GM18508 (cell line): ENCODE measurements around the gene CFAP97D1.

Experiments used
- ATAC-seq: cut with Tn5 transposase; IDR thresholded peaks from one replicate; pipeline ENCODE4 v1.9.1; 2021; ENCODE audit warnings: moderate number of reproducible peaks; ENCODE audit not compliant: insufficient read depth, unreplicated experiment

CFAP97D1 gene

GRCh38 chr17:43767053-43767712, 13.1 kb upstream of the CFAP97D1 start:
- ATAC-seq = no peak

GRCh38 chr17:43767713-43768059, 12.5 kb upstream of the CFAP97D1 start:
- ATAC-seq = no peak

GRCh38 chr17:43768382-43768781, 11.9 kb upstream of the CFAP97D1 start:
- ATAC-seq = no peak

GRCh38 chr17:43768943-43769342, 11.3 kb upstream of the CFAP97D1 start:
- no peak for ATAC-seq

- ATAC-seq = no peak
Observed at GRCh38 chr17:43769426-43769825, 10.8 kb upstream of the CFAP97D1 start.

GRCh38 chr17:43769859-43770258, 10.4 kb upstream of the CFAP97D1 start:
- ATAC-seq = no peak

- ATAC-seq = no peak
Observed at GRCh38 chr17:43770957-43771356, 9.3 kb upstream of the CFAP97D1 start.

GRCh38 chr17:43771463-43771862, 8.8 kb upstream of the CFAP97D1 start:
- ATAC-seq = no peak

GRCh38 chr17:43772877-43773648, 7.2 kb upstream of the CFAP97D1 start:
- no peak for ATAC-seq

- ATAC-seq = no peak
Observed at GRCh38 chr17:43774304-43775250, 5.7 kb upstream of the CFAP97D1 start.

GRCh38 chr17:43778337-43779144, 1.7 kb upstream of the CFAP97D1 start, which contains the start of gene DUSP3:
TSS of gene DUSP3 (minus strand) at chr17:43778977. CDS start at chr17:43778924, 53 bp downstream.
- no peak for ATAC-seq

GRCh38 chr17:43779145-43780125, 800 bp upstream of the CFAP97D1 start:
- no peak for ATAC-seq

GRCh38 chr17:43782913-43783680, 2.9 kb downstream of the CFAP97D1 start:
- ATAC-seq = no peak

- ATAC-seq = no peak
Observed at GRCh38 chr17:43784068-43784467, 3.8 kb downstream of the CFAP97D1 start.

- ATAC-seq = no peak
Observed at GRCh38 chr17:43784628-43785101, 4.4 kb downstream of the CFAP97D1 start.

- ATAC-seq = no peak
Observed at GRCh38 chr17:43787728-43788127, 7.5 kb downstream of the CFAP97D1 start.

GRCh38 chr17:43788540-43788939, 8.3 kb downstream of the CFAP97D1 start:
- no peak for ATAC-seq

- ATAC-seq = no peak
Observed at GRCh38 chr17:43789482-43789881, 9.2 kb downstream of the CFAP97D1 start.
